Bronchial epithelial cell (primary cell): ENCODE data around the gene CASK. TPM values are rescaled to one million over a fixed set of nuclear protein-coding genes. Genes with fewer than 3 reads are reported as not detected.

Source experiments
- DNase-seq: peaks from one replicate; pipeline ENCODE4 v3.0.0-alpha.2; 2010; ENCODE audit warnings: low read depth
- FAIRE-seq: peaks from 2 replicates; lab custom pipeline; 2011; peaks lifted over from hg19 to GRCh38; lab: Jason Lieb, UNC
- H3K27me3 ChIP-seq: 2 replicates; pipeline ENCODE4 v1.5.1; 2011; ENCODE audit warnings: low read length; ENCODE audit not compliant: control insufficient read depth, insufficient read depth
- H3K36me3 ChIP-seq: 2 replicates; pipeline ENCODE4 v1.5.1; 2011; ENCODE audit warnings: low read length; ENCODE audit not compliant: control insufficient read depth, insufficient read depth
- H3K4me3 ChIP-seq: 2 replicates; pipeline ENCODE4 v1.5.1; 2011; ENCODE audit warnings: mild to moderate bottlenecking, low read depth, low read length, control low read depth
- CTCF ChIP-seq: IDR thresholded peaks from 2 replicates; pipeline ENCODE4 v1.5.1; 2011; ENCODE audit warnings: mild to moderate bottlenecking, moderate library complexity, low read length, control low read depth, inconsistent platforms; ENCODE audit not compliant: insufficient read depth, severe bottlenecking
- total RNA-seq: library from RNA; depleted of rRNA; stranded (reverse); fragments of >200 nt; gene quantifications from 2 replicates; pipeline ENCODE4 v1.2.1, GENCODE V29; 2014

The CASK gene
- total RNA-seq, 1 donor from 2014 or later, result 141 TPM

- no peaks in the 10 kb centered on the region for H3K27me3 ChIP-seq
- no peak for DNase-seq
- no peaks in the 10 kb centered on the region for H3K36me3 ChIP-seq
- no peak overlapping the region for H3K4me3 ChIP-seq
- FAIRE-seq, result no peak
- no peak for TF ChIP-seq CTCF
Measured at GRCh38 chrX:41558531-41558930, 364.8 kb downstream of the CASK start.

GRCh38 chrX:41556958-41557357 is 366.4 kb downstream of the CASK start:
- TF ChIP-seq CTCF, result no peak
- no peak overlapping the region for H3K4me3 ChIP-seq
- no peaks in the 10 kb centered on the region for H3K27me3 ChIP-seq
- no peak for FAIRE-seq
- H3K36me3 ChIP-seq, result no peaks in the 10 kb centered on the region
- no peak for DNase-seq

- no peak for DNase-seq
- Histone ChIP-seq H3K27me3 (no peaks in the 10 kb centered on the region), H3K36me3 (no peaks in the 10 kb centered on the region), H3K4me3 (no peak overlapping the region)
- FAIRE-seq, result no peak
- TF ChIP-seq CTCF, result no peak
Measured at GRCh38 chrX:41553688-41554087, 369.7 kb downstream of the CASK start.

GRCh38 chrX:41548411-41548810 is 374.9 kb downstream of the CASK start:
- no peak overlapping the region for H3K4me3 ChIP-seq
- FAIRE-seq (no peak), DNase-seq (no peak)
- no peak for TF ChIP-seq CTCF
- no peaks in the 10 kb centered on the region for H3K27me3 ChIP-seq
- no peaks in the 10 kb centered on the region for H3K36me3 ChIP-seq

GRCh38 chrX:41543668-41544067 is 379.7 kb downstream of the CASK start:
- no peak for TF ChIP-seq CTCF
- DNase-seq (no peak), FAIRE-seq (no peak)
- Histone ChIP-seq H3K4me3 (no peak overlapping the region), H3K27me3 (no peaks in the 10 kb centered on the region), H3K36me3 (no peaks in the 10 kb centered on the region)

- FAIRE-seq (no peak), DNase-seq (no peak)
- no peaks in the 10 kb centered on the region for H3K27me3 ChIP-seq
- no peaks in the 10 kb centered on the region for H3K36me3 ChIP-seq
- H3K4me3 ChIP-seq, result no peak overlapping the region
- TF ChIP-seq CTCF, result no peak
Measured at GRCh38 chrX:41543025-41543424, 380.3 kb downstream of the CASK start.
